ENCODE measurements around the gene EVI5. TPM values are rescaled to one million over a fixed set of nuclear protein-coding genes. Genes with fewer than 3 reads are reported as not detected.

The EVI5 gene
- total RNA-seq, 1 donor from 2014 or later, result 13.7 TPM

- TF ChIP-seq EZH2phosphoT487 (IDR thresholded peaks at IDR 0.05) (no peak), EZH2 (IDR thresholded peaks at IDR 0.05) (no peak), CTCF (IDR thresholded peaks at IDR 0.05) (no peak)
- H3K36me3 Mint-ChIP-seq, result no peaks in the 10 kb centered on the region
- no peak overlapping the region for H3K27ac Mint-ChIP-seq
- Histone ChIP-seq H3K36me3 (no peaks in the 10 kb centered on the region), H3K79me2 (ENCODE audit: low read depth) (peaks cover under 1% of the 10 kb centered on the region), H3K4me2 (no peak overlapping the region), H3K9me3 (ENCODE audit: low read depth) (no peaks in the 10 kb centered on the region), H3F3A (ENCODE audit: low read depth) (no peaks in the 10 kb centered on the region), H3K9ac (no peak overlapping the region), H3K4me3 (no peak overlapping the region), H3K4me1 (no peaks in the 10 kb centered on the region), H3K27me3 (no peaks in the 10 kb centered on the region), H3K27ac (no peak overlapping the region), H2AFZ (replicated peaks) (peak overlapping the region; percentile 57), H4K20me1 (ENCODE audit: low read depth) (no peaks in the 10 kb centered on the region)
- peaks cover 4% of the 10 kb centered on the region for H3K27me3 Mint-ChIP-seq (ENCODE audit: insufficient read depth, low read depth)
- peaks cover 3% of the 10 kb centered on the region for H3K4me1 Mint-ChIP-seq
- DNase-seq (ENCODE audit: low spot score), result no peak
- no peaks in the 10 kb centered on the region for H3K9me3 Mint-ChIP-seq
- no peak overlapping the region for H3K4me3 Mint-ChIP-seq
Measured at GRCh38 chr1:92826792-92827191, 41.9 kb upstream of the EVI5 start.

DNA sequence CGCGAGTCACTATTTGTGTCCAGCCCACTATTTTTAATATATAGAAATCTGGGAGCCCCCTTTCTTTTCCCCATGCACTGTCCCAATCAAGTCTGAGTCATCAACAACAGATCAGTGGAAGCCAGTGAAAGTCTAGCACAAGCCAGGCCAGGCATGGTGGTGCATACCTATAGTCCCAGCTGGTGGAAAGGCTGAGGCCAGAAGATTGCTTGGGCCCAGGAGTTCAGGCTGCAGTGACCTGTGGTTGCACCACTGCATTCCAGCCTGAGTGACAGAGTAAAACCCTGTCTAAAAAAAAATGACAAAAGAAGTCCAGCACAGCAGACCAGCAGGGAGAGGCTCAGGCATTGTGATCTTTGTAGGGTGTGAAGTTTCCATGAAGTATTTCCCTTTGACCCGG lies 38.0 kb upstream of the EVI5 start:
- H3F3A ChIP-seq (ENCODE audit: low read depth), result no peaks in the 10 kb centered on the region
- Mint-ChIP-seq H3K4me3 (no peak overlapping the region), H3K36me3 (no peaks in the 10 kb centered on the region), H3K4me1 (peaks cover 3% of the 10 kb centered on the region), H3K9me3 (no peaks in the 10 kb centered on the region), H3K27ac (peak overlapping the region; percentile 29), H3K27me3 (ENCODE audit: insufficient read depth, low read depth) (peaks cover 6% of the 10 kb centered on the region)
- no peaks in the 10 kb centered on the region for H3K36me3 ChIP-seq
- H3K27ac ChIP-seq, result no peak overlapping the region
- no peaks in the 10 kb centered on the region for H3K27me3 ChIP-seq
- H3K4me1 ChIP-seq, result no peaks in the 10 kb centered on the region
- no peaks in the 10 kb centered on the region for H3K79me2 ChIP-seq (ENCODE audit: low read depth)
- no peak overlapping the region for H2AFZ ChIP-seq (replicated peaks)
- H3K4me3 ChIP-seq, result no peak overlapping the region
- no peaks in the 10 kb centered on the region for H3K9me3 ChIP-seq (ENCODE audit: low read depth)
- peak; percentile 7 for DNase-seq (ENCODE audit: low spot score)
- no peaks in the 10 kb centered on the region for H4K20me1 ChIP-seq (ENCODE audit: low read depth)
- no peak overlapping the region for H3K9ac ChIP-seq
- H3K4me2 ChIP-seq, result no peak overlapping the region
- TF ChIP-seq CTCF (IDR thresholded peaks at IDR 0.05) (no peak), EZH2phosphoT487 (IDR thresholded peaks at IDR 0.05) (no peak), EZH2 (IDR thresholded peaks at IDR 0.05) (no peak)

- no peaks in the 10 kb centered on the region for H3K36me3 Mint-ChIP-seq
Measured at GRCh38 chr1:92820551-92820950, 35.6 kb upstream of the EVI5 start.

More at GRCh38 chr1:92820551-92820950, 35.6 kb upstream of the EVI5 start:
- no peak for TF ChIP-seq CTCF (IDR thresholded peaks at IDR 0.05)
- no peak for TF ChIP-seq EZH2phosphoT487 (IDR thresholded peaks at IDR 0.05)
- no peak for TF ChIP-seq EZH2 (IDR thresholded peaks at IDR 0.05)
- Mint-ChIP-seq H3K27me3 (ENCODE audit: insufficient read depth, low read depth) (peaks cover 6% of the 10 kb centered on the region), H3K4me1 (peaks cover 3% of the 10 kb centered on the region), H3K9me3 (no peaks in the 10 kb centered on the region), H3K27ac (no peak overlapping the region), H3K4me3 (no peak overlapping the region)
- H2AFZ ChIP-seq (replicated peaks), result no peak overlapping the region
- no peak for DNase-seq (ENCODE audit: low spot score)
- H3K9me3 ChIP-seq (ENCODE audit: low read depth), result no peaks in the 10 kb centered on the region
- H3K27me3 ChIP-seq, result no peaks in the 10 kb centered on the region
- no peak overlapping the region for H3K4me3 ChIP-seq
- H3K9ac ChIP-seq, result no peak overlapping the region
- H3K36me3 ChIP-seq, result no peaks in the 10 kb centered on the region
- H3K79me2 ChIP-seq (ENCODE audit: low read depth), result no peaks in the 10 kb centered on the region
- H3F3A ChIP-seq (ENCODE audit: low read depth), result no peaks in the 10 kb centered on the region
- no peaks in the 10 kb centered on the region for H4K20me1 ChIP-seq (ENCODE audit: low read depth)
- H3K27ac ChIP-seq, result no peak overlapping the region
- no peaks in the 10 kb centered on the region for H3K4me1 ChIP-seq
- no peak overlapping the region for H3K4me2 ChIP-seq

All from neural progenitor cell (in vitro differentiated cells).